ENCODE results near the gene ANGPT4. TPM values are rescaled to one million over a fixed set of nuclear protein-coding genes. Genes with fewer than 3 reads are reported as not detected.

Gene ANGPT4
- total RNA-seq, 2 experiments from 2014 or later, result not detected

DNA sequence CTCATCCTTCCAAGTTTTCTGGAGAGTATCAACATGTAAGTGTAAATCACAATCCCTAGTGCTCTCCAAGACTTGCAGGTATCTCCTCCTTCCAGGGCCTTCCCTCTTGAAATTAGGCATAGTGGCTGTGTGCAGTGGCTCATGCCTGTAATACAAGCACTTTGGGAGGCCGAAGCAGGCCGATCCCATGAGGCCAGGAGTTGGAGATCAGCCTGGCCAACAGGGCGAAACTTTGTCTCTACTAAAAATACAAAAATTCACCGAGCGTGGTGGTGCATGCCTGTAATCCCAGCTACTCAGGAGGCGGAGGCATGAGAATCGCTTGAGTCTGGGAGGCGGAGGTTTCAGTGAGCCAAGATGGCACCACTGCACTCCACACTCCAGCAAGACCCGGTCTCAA, 9.4 kb upstream of the ANGPT4 start:
- no peaks in the 10 kb centered on the region for H3K4me1 Mint-ChIP-seq
- peaks cover 6% of the 10 kb centered on the region for H3K9me3 Mint-ChIP-seq
- DNase-seq (no peak), ATAC-seq (ENCODE audit: low read depth) (no peak)
- peaks cover 17% of the 10 kb centered on the region for H3K27me3 Mint-ChIP-seq
- no peak overlapping the region for H3K27ac Mint-ChIP-seq
- H3K4me3 Mint-ChIP-seq, result no peak overlapping the region
- H3K36me3 Mint-ChIP-seq, result no peaks in the 10 kb centered on the region
- POLR2A ChIA-PET, result no interaction called here

DNA sequence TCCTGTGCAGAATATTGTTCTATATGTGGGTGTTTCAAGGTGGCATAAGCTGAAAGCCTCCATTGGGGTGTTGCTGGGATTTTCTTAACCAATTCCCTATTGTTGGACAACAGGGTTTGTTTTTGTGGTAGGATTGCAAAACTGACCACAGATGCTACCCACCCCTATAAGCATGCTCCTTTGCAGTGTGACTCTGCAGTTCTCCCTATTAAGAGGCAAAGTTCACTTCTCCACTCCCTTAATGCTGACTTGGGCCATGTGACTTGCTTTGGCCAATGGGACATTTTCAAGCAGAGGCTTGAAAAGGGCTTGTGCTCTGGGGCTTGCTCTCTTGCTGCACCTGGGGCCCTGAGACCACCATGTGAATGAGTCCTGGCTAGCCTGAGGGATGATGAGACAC, 8.5 kb upstream of the ANGPT4 start:
- no peak overlapping the region for H3K4me3 Mint-ChIP-seq
- ATAC-seq (ENCODE audit: low read depth), result no peak
- POLR2A ChIA-PET, result no interaction called here
- H3K9me3 Mint-ChIP-seq, result peaks cover 6% of the 10 kb centered on the region
- H3K27me3 Mint-ChIP-seq, result peaks cover 13% of the 10 kb centered on the region
- H3K36me3 Mint-ChIP-seq, result no peaks in the 10 kb centered on the region
- peaks cover under 1% of the 10 kb centered on the region for H3K4me1 Mint-ChIP-seq
- H3K27ac Mint-ChIP-seq, result no peak overlapping the region
- no peak for DNase-seq

- H3K4me1 Mint-ChIP-seq, result peaks cover 1% of the 10 kb centered on the region
- no peak overlapping the region for H3K4me3 Mint-ChIP-seq
- DNase-seq (no peak), ATAC-seq (ENCODE audit: low read depth) (no peak)
- H3K27ac Mint-ChIP-seq, result no peak overlapping the region
- POLR2A ChIA-PET, result no interaction called here
- H3K36me3 Mint-ChIP-seq, result no peaks in the 10 kb centered on the region
- peaks cover 6% of the 10 kb centered on the region for H3K27me3 Mint-ChIP-seq
- peaks cover 4% of the 10 kb centered on the region for H3K9me3 Mint-ChIP-seq
Observed at GRCh38 chr20:922781-923180, 6.6 kb upstream of the ANGPT4 start.

- Mint-ChIP-seq H3K4me1 (peaks cover 3% of the 10 kb centered on the region), H3K27ac (no peak overlapping the region), H3K9me3 (no peaks in the 10 kb centered on the region), H3K27me3 (peaks cover 11% of the 10 kb centered on the region), H3K36me3 (no peaks in the 10 kb centered on the region), H3K4me3 (no peak overlapping the region)
- no peak for ATAC-seq (ENCODE audit: low read depth)
- POLR2A ChIA-PET, result no interaction called here
- DNase-seq, result no peak
Observed at GRCh38 chr20:921068-921467, 4.9 kb upstream of the ANGPT4 start.

DNA sequence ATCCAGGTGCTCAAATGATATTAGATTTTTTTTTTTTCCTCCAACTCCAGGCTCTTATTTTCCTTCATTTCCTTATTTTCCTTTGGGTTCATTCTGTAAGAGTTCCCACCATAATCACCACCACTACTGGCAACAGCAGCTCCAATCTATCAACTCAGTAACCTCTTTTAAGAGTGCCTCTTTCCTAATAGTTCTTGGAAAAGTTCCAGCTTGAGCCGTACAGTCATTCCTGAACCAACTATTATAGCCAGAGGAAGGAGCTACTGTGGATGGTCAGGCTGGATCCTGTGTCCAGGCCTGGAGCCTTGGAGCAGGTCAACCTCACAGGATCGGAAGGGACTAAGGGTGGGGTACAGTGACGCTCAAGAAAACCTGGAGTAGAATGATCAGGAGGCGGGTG, 4.2 kb upstream of the ANGPT4 start:
- ATAC-seq (ENCODE audit: low read depth) (no peak), DNase-seq (no peak)
- H3K27ac Mint-ChIP-seq, result no peak overlapping the region
- H3K4me3 Mint-ChIP-seq, result no peak overlapping the region
- H3K4me1 Mint-ChIP-seq, result peaks cover 3% of the 10 kb centered on the region
- H3K36me3 Mint-ChIP-seq, result no peaks in the 10 kb centered on the region
- no peaks in the 10 kb centered on the region for H3K9me3 Mint-ChIP-seq
- peaks cover 11% of the 10 kb centered on the region for H3K27me3 Mint-ChIP-seq
- POLR2A ChIA-PET, result no interaction called here

GRCh38 chr20:919491-919916, 3.4 kb upstream of the ANGPT4 start:
- Mint-ChIP-seq H3K27me3 (peaks cover 9% of the 10 kb centered on the region), H3K4me1 (peaks cover 3% of the 10 kb centered on the region), H3K4me3 (no peak overlapping the region), H3K27ac (no peak overlapping the region), H3K9me3 (no peaks in the 10 kb centered on the region), H3K36me3 (no peaks in the 10 kb centered on the region)
- no peak for DNase-seq
- ATAC-seq (ENCODE audit: low read depth), result no peak
- POLR2A ChIA-PET, result no interaction called here

DNA sequence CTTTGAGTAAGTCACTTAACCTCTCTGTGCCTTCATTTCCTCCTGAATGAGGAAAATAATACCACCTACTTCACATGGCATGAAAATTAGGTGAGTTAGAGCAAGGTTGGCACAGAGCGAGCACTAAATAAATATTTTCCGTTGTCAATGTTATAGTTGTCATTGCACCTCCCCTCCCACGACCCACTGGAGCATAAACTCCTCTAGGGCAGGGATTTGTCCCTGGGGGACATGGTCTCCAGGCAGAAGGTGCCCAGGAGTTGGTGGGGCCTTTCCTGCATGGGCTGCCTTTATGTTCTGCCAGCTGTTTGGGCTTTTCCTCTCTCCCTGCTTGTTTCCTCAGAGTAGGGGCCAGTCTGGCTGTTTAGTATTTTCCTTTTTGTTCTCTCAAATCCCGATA, 1.3 kb upstream of the ANGPT4 start:
- Mint-ChIP-seq H3K9me3 (no peaks in the 10 kb centered on the region), H3K27ac (no peak overlapping the region), H3K27me3 (peaks cover 8% of the 10 kb centered on the region), H3K4me1 (peaks cover 3% of the 10 kb centered on the region), H3K4me3 (no peak overlapping the region), H3K36me3 (no peaks in the 10 kb centered on the region)
- POLR2A ChIA-PET, result no interaction called here
- no peak for ATAC-seq (ENCODE audit: low read depth)
- DNase-seq, result no peak

- ATAC-seq (ENCODE audit: low read depth) (no peak), DNase-seq (no peak)
- POLR2A ChIA-PET, result no interaction called here
- Mint-ChIP-seq H3K36me3 (no peaks in the 10 kb centered on the region), H3K9me3 (no peaks in the 10 kb centered on the region), H3K27ac (no peak overlapping the region), H3K4me1 (peaks cover 3% of the 10 kb centered on the region), H3K4me3 (no peak overlapping the region), H3K27me3 (peaks cover 8% of the 10 kb centered on the region)
Observed at GRCh38 chr20:916825-917224, 691 bp upstream of the ANGPT4 start.

DNA sequence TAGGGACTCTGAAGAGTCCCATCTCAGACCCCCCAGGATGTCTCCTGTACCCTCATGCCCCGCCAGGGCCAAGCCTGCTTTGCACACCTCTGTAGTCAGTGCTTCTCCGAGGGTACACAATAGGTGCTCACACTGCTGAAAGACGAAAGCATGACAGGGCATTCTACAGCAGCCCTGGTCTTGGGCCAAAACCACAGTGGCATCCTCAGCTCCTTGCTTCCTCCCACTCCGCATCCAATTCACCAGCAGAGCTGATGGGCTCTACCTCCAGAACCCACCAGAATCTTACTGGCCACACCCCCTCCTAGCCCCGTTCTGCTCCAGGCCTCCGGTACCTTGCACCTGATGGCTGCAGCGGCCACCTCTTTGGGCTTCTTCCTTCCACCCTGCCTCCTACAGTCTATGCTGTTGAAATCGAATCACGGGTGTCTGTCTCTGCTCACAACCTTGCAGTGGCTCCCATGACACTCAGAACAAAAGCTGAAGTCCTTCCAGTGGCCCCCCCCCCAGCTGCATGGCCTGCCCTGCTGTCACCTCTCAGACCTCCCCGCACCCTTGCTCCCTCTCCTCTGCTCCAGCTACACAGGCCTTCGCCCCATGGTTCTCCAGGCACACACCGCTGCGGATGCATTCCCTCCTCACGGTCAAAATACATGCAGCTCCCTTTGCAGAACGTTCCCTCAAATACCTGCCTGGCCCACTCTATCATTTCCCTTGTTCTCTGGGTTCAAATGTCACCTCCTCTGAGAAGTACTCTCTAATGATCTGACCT, 1.2 kb downstream of the ANGPT4 start:
- no peak for ATAC-seq (ENCODE audit: low read depth)
- peaks cover 3% of the 10 kb centered on the region for H3K4me1 Mint-ChIP-seq
- no peak for DNase-seq
- no peaks in the 10 kb centered on the region for H3K9me3 Mint-ChIP-seq
- H3K27me3 Mint-ChIP-seq, result peaks cover 8% of the 10 kb centered on the region
- no peaks in the 10 kb centered on the region for H3K36me3 Mint-ChIP-seq
- H3K27ac Mint-ChIP-seq, result no peak overlapping the region
- POLR2A ChIA-PET, result no interaction called here
- no peak overlapping the region for H3K4me3 Mint-ChIP-seq

GRCh38 chr20:913306-913849, 2.8 kb downstream of the ANGPT4 start:
- peaks cover 8% of the 10 kb centered on the region for H3K27me3 Mint-ChIP-seq
- POLR2A ChIA-PET, result no interaction called here
- no peak overlapping the region for H3K27ac Mint-ChIP-seq
- no peaks in the 10 kb centered on the region for H3K9me3 Mint-ChIP-seq
- ATAC-seq (ENCODE audit: low read depth) (no peak), DNase-seq (no peak)
- H3K4me3 Mint-ChIP-seq, result no peak overlapping the region
- H3K36me3 Mint-ChIP-seq, result no peaks in the 10 kb centered on the region
- H3K4me1 Mint-ChIP-seq, result peaks cover 2% of the 10 kb centered on the region

GRCh38 chr20:911882-912600, 4.1 kb downstream of the ANGPT4 start:
- no peak overlapping the region for H3K27ac Mint-ChIP-seq
- no peaks in the 10 kb centered on the region for H3K9me3 Mint-ChIP-seq
- POLR2A ChIA-PET, result no interaction called here
- H3K36me3 Mint-ChIP-seq, result no peaks in the 10 kb centered on the region
- peaks cover 8% of the 10 kb centered on the region for H3K27me3 Mint-ChIP-seq
- no peak for DNase-seq
- peaks cover 2% of the 10 kb centered on the region for H3K4me1 Mint-ChIP-seq
- ATAC-seq (ENCODE audit: low read depth), result no peak
- no peak overlapping the region for H3K4me3 Mint-ChIP-seq

DNA sequence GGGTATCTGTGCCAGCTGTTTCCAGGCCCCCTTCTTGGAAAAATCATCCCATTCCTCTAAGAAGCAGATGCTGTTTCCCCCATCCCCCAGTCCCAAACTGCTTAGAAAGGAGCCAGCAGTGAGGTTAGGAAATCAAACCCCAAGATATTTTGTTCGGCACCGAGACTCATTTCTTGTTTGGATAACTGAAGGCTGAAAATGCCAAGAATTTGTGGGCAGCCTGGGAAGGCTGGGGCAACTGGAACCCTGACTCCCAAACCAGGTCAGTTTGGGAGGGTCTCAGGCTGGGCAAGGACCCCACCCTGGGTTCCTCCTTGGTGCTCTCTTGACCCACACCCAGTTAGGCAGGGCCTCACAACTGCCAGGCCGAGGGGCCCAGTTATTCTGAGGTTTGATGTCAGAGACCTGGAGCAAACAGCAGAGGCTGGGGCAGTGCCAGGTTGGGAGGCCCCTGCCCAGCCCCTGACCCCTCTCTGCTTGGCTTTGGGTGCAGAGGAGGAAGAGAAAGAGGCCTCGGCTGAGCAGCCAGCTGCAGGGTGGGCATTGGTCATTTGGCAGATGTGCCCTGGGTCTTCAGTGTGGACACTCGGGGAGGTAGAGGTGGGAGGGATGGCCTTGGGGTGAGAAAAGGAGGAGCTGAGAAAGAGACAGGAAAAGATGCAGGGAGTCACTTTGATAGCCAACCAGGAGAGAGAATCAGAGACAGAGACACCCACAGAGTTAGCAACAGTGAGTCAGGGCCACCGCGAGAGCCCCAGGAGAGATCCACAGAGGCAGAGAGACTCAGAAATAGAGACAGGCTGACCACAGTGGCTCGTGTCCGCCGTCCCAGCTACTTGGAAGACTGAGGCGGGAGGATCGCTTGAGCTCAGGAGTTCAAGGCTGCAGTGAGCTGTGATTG, 5.0 kb downstream of the ANGPT4 start:
- no peak overlapping the region for H3K27ac Mint-ChIP-seq

GRCh38 chr20:910132-910869, 5.8 kb downstream of the ANGPT4 start:
- DNase-seq, result no peak
- ATAC-seq (ENCODE audit: low read depth), result no peak
- H3K9me3 Mint-ChIP-seq, result no peaks in the 10 kb centered on the region
- peaks cover 2% of the 10 kb centered on the region for H3K27me3 Mint-ChIP-seq
- H3K4me3 Mint-ChIP-seq, result no peak overlapping the region
- POLR2A ChIA-PET, result no interaction called here
- H3K36me3 Mint-ChIP-seq, result no peaks in the 10 kb centered on the region
- H3K27ac Mint-ChIP-seq, result no peak overlapping the region
- peaks cover 4% of the 10 kb centered on the region for H3K4me1 Mint-ChIP-seq

More for the DNA sequence above, 5.0 kb downstream of the ANGPT4 start:
- DNase-seq, result no peak
- POLR2A ChIA-PET, result no interaction called here
- Mint-ChIP-seq H3K9me3 (no peaks in the 10 kb centered on the region), H3K4me1 (peaks cover 1% of the 10 kb centered on the region), H3K27me3 (peaks cover 2% of the 10 kb centered on the region), H3K4me3 (no peak overlapping the region), H3K36me3 (no peaks in the 10 kb centered on the region)
- no peak for ATAC-seq (ENCODE audit: low read depth)
